ENCODE results near the gene DCBLD1.
"Not testable (repeated sequence)": the region's sequence is repeated elsewhere in the genome, so short reads cannot be mapped to it uniquely, and the experiment has no call there.

Gene DCBLD1

GRCh38 chr6:117501722-117502121 is 19.2 kb downstream of the DCBLD1 start:
- no peak for DNase-seq (ENCODE audit: low spot score)

GRCh38 chr6:117502580-117502979 is 20.1 kb downstream of the DCBLD1 start:
- no peak for DNase-seq (ENCODE audit: low spot score)

- DNase-seq (ENCODE audit: low spot score) = no peak
Measured at GRCh38 chr6:117503211-117503610, 20.7 kb downstream of the DCBLD1 start.

GRCh38 chr6:117504478-117505144 is 22.1 kb downstream of the DCBLD1 start:
- no peak for DNase-seq (ENCODE audit: low spot score)

- DNase-seq (ENCODE audit: low spot score) = no peak
Measured at GRCh38 chr6:117505311-117505710, 22.8 kb downstream of the DCBLD1 start.

GRCh38 chr6:117506180-117506835 is 23.8 kb downstream of the DCBLD1 start:
- no peak for DNase-seq (ENCODE audit: low spot score)

GRCh38 chr6:117506907-117507306 is 24.4 kb downstream of the DCBLD1 start:
- no peak for DNase-seq (ENCODE audit: low spot score)

GRCh38 chr6:117508450-117508971 is 26.0 kb downstream of the DCBLD1 start:
- no peak for DNase-seq (ENCODE audit: low spot score)

GRCh38 chr6:117509021-117509420 is 26.5 kb downstream of the DCBLD1 start:
- DNase-seq (ENCODE audit: low spot score) = no peak

GRCh38 chr6:117512056-117512828 is 29.8 kb downstream of the DCBLD1 start:
- no peak for DNase-seq (ENCODE audit: low spot score)

GRCh38 chr6:117512987-117513573 is 30.6 kb downstream of the DCBLD1 start:
- DNase-seq (ENCODE audit: low spot score) = no peak

- DNase-seq (ENCODE audit: low spot score) = no peak
Measured at GRCh38 chr6:117513778-117514365, 31.4 kb downstream of the DCBLD1 start.

- no peak for DNase-seq (ENCODE audit: low spot score)
Measured at GRCh38 chr6:117514655-117515054, 32.2 kb downstream of the DCBLD1 start.

GRCh38 chr6:117515326-117515725 is 32.9 kb downstream of the DCBLD1 start:
- no peak for DNase-seq (ENCODE audit: low spot score)

- DNase-seq (ENCODE audit: low spot score) = not testable (repeated sequence)
Measured at GRCh38 chr6:117517995-117518394, 35.5 kb downstream of the DCBLD1 start.

- no peak for DNase-seq (ENCODE audit: low spot score)
Measured at GRCh38 chr6:117518870-117519269, 36.4 kb downstream of the DCBLD1 start.

GRCh38 chr6:117520603-117521395 is 38.3 kb downstream of the DCBLD1 start:
- DNase-seq (ENCODE audit: low spot score) = no peak

GRCh38 chr6:117521791-117522502 is 39.5 kb downstream of the DCBLD1 start:
- no peak for DNase-seq (ENCODE audit: low spot score)

- DNase-seq (ENCODE audit: low spot score) = no peak
Measured at GRCh38 chr6:117525607-117526006, 43.1 kb downstream of the DCBLD1 start.

GRCh38 chr6:117530467-117531242 is 48.2 kb downstream of the DCBLD1 start:
- no peak for DNase-seq (ENCODE audit: low spot score)

Data from CD4-positive, alpha-beta T cell treated with Interleukin-6 at 100 ng/mL for 8 hours (primary cell).